T-helper 2 cell (primary cell): ENCODE data around the gene FTH1.

ENCODE experiments used
- DNase-seq, 5 experiments: peaks; one replicate each; pipeline versions ENCODE4 v3.0.0 to v3.0.0-alpha.2; 2012 to 2022

FTH1 gene

DNA sequence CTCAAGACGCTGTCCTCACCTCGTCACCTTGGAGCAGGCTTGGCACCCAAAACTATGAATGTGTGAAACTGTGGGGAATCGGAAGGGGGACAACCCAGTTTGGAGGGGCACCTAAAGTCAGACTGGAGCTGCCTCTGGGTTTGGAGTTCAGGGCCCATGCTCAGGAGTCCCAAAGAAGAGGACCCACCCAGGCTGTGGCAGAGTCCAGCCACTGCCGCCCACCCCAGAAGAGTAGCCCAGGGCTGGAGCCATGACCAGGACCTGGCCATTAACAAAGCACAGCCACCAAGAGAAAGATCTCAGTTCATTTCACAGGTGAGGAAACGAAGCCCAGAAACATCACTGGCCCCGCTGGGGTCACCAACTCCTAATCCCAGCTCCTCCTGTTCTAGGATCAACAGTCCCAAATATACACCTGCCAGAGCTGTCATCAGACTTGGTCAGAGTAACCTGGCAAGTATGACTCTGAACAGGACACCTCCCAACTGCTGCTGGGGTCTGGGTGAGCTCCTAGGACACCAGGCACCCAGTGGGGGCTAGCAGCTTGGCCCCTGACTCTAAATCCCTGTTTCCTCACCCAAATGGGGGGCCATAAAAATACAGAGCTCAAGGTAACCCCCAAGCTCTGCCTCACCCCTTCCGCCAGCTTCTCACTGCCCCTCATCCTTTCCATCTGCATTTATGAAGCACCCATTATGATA lies 52.8 kb downstream of the FTH1 start:
- no peak for DNase-seq
